SK-N-SH treated with all-trans-retinoic acid at 6 μM for 48 hours (cell line): ENCODE results near the gene TRIM54.

ENCODE experiments used
- ATAC-seq: fragments of 200-7000 bp; cut with Tn5 transposase; 3 replicates; pipeline ENCODE4 v1.9.1; 2020; ENCODE audit warnings: mild to moderate bottlenecking, moderate library complexity
- BACH2 ChIP-seq: fragments of 250-450 bp; sonication (Bioruptor Pico); IDR thresholded peaks from 2 replicates; pipeline ENCODE4 v1.9.0; 2021; ENCODE audit warnings: mild to moderate bottlenecking, borderline replicate concordance
- CREB5 ChIP-seq: fragments of 250-450 bp; sonication (Bioruptor Pico); IDR thresholded peaks from 2 replicates; pipeline ENCODE4 v1.5.1; 2020; ENCODE audit warnings: low read depth, mild to moderate bottlenecking, moderate library complexity
- CSDC2 ChIP-seq: fragments of 250-450 bp; sonication (Bioruptor Pico); IDR thresholded peaks from 2 replicates; pipeline ENCODE4 v1.5.0; 2020; ENCODE audit warnings: mild to moderate bottlenecking, moderate library complexity
- CSRNP3 ChIP-seq: fragments of 250-450 bp; sonication (Bioruptor Pico); IDR thresholded peaks from 2 replicates; pipeline ENCODE4 v1.5.1; 2021; ENCODE audit warnings: mild to moderate bottlenecking, moderate library complexity
- ESRRG ChIP-seq: fragments of 250-450 bp; sonication (Bioruptor Pico); IDR thresholded peaks from 2 replicates; pipeline ENCODE4 v1.6.1; 2021; ENCODE audit warnings: mild to moderate bottlenecking
- GLIS3 ChIP-seq: fragments of 250-450 bp; sonication (Bioruptor Pico); IDR thresholded peaks from 2 replicates; pipeline ENCODE4 v1.5.0; 2020; ENCODE audit warnings: mild to moderate bottlenecking, moderate library complexity
- OSR1 ChIP-seq: fragments of 250-450 bp; sonication (Bioruptor Pico); IDR thresholded peaks from 2 replicates; pipeline ENCODE4 v1.8.0; 2022; ENCODE audit warnings: moderate library complexity, mild to moderate bottlenecking, inconsistent platforms
- PPARA ChIP-seq: fragments of 250-450 bp; sonication (Bioruptor Pico); IDR thresholded peaks from 2 replicates; pipeline ENCODE4 v1.5.0; 2020; ENCODE audit warnings: mild to moderate bottlenecking, borderline replicate concordance
- TCF4 ChIP-seq: fragments of 250-450 bp; sonication (Bioruptor Pico); IDR thresholded peaks from 2 replicates; pipeline ENCODE4 v1.8.0; 2021; ENCODE audit warnings: mild to moderate bottlenecking, moderate library complexity, borderline replicate concordance
- TOX ChIP-seq: fragments of 250-450 bp; sonication (Bioruptor Pico); IDR thresholded peaks from 2 replicates; pipeline ENCODE4 v1.8.0; 2021; ENCODE audit warnings: mild to moderate bottlenecking, moderate library complexity, borderline replicate concordance
- TSHZ2 ChIP-seq: fragments of 250-450 bp; sonication (Bioruptor Pico); IDR thresholded peaks from 2 replicates; pipeline ENCODE4 v1.5.0; 2020; ENCODE audit warnings: mild to moderate bottlenecking, moderate library complexity
- ZC3H10 ChIP-seq: fragments of 250-450 bp; sonication (Bioruptor Pico); IDR thresholded peaks from 2 replicates; pipeline ENCODE4 v1.5.1; 2021; ENCODE audit warnings: mild to moderate bottlenecking, moderate library complexity
- ZFP3 ChIP-seq: fragments of 250-450 bp; sonication (Bioruptor Pico); IDR thresholded peaks from 2 replicates; pipeline ENCODE4 v1.5.0; 2020; ENCODE audit warnings: mild to moderate bottlenecking, moderate library complexity
- ZNF565 ChIP-seq: fragments of 450-650 bp; formaldehyde crosslinking; conservative IDR thresholded peaks from 2 replicates; pipeline ENCODE4 v1.5.0; 2020; ENCODE audit warnings: low read depth, mild to moderate bottlenecking, moderate library complexity

The TRIM54 gene

GRCh38 chr2:27303093-27304025 is 21.1 kb downstream of the TRIM54 start (continued):
- TF ChIP-seq TSHZ2 (CRISPR knock-in tag) (no peak), PPARA (no peak)

GRCh38 chr2:27304488-27305240 is 22.4 kb downstream of the TRIM54 start:
- ATAC-seq: no peak
- TF ChIP-seq TCF4 (CRISPR knock-in tag): no peak
- no peak for TF ChIP-seq OSR1 (CRISPR knock-in tag)
- no peak for TF ChIP-seq CSRNP3 (CRISPR knock-in tag)
- TF ChIP-seq CREB5: no peak
- no peak for TF ChIP-seq CSDC2 (CRISPR knock-in tag)
- TF ChIP-seq ZNF565: no peak
- no peak for TF ChIP-seq ESRRG (CRISPR knock-in tag)

- no peak for ATAC-seq
- TF ChIP-seq TOX (CRISPR knock-in tag) (no peak), BACH2 (CRISPR knock-in tag) (no peak), ZNF565 (no peak), TCF4 (CRISPR knock-in tag) (no peak), PPARA (no peak)
These were observed 23.3 kb downstream of the TRIM54 start for GRCh38 chr2:27305516-27305915.

GRCh38 chr2:27306136-27306535 is 23.9 kb downstream of the TRIM54 start:
- no peak for TF ChIP-seq ZNF565
- no peak for TF ChIP-seq BACH2 (CRISPR knock-in tag)
- TF ChIP-seq TOX (CRISPR knock-in tag): no peak
- TF ChIP-seq, all 23 proteins: peak for 0
- ATAC-seq: no peak

- peak; percentile 26 for ATAC-seq
- no peak for TF ChIP-seq GLIS3 (CRISPR knock-in tag)
- TF ChIP-seq ZFP3 (CRISPR knock-in tag): no peak
- no peak for TF ChIP-seq CREB5
- TF ChIP-seq OSR1 (CRISPR knock-in tag): no peak
- TF ChIP-seq ZNF565: no peak
- no peak for TF ChIP-seq ZC3H10 (CRISPR knock-in tag)
- no peak for TF ChIP-seq TSHZ2 (CRISPR knock-in tag)
These were observed 24.5 kb downstream of the TRIM54 start for GRCh38 chr2:27306573-27307286.
